Measurements from ENCODE around the gene S100A14.

Gene S100A14

DNA sequence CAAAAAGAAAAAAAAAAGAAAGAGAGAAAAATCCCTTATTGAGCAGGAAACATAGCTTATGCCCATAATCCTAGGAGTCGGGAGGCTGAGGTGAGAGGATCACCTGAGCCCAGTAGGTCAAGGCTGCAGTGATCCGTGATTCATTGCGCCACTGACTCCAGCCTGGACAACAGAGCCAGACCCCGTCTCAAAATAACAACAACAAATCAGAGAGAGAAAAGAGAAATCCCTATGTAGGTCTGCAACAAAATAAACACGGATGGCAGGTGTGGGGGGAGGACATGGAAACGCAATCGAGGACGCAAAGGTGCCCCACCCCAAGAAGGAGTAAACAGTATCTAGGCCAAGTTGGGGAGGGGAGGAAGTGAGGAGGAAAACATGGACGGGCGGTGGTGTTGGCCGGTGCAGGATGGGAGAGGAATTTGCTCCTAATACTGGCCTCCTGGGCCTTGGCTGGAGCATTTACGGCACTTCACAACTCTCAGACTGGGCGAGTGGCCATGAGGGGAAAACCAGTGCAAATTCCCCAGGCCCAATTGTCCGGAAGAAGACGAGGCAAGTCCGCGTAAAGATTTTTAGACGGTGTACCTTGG is 17.1 kb upstream of the S100A14 start:
- H4K20me1 ChIP-seq (ENCODE audit: insufficient read depth, low read length): no peaks in the 10 kb centered on the region
- no peak overlapping the region for H3K9ac ChIP-seq (ENCODE audit: low read length)
- H3K4me1 ChIP-seq (ENCODE audit: low read length): peaks cover 4% of the 10 kb centered on the region; the same call in 1 of the 2 replicates
- no peak for TF ChIP-seq EZH2 (optimal IDR thresholded peaks at IDR 0.05; ENCODE audit: low read depth, low read length)
- peaks cover 43% of the 10 kb centered on the region for H3K79me2 ChIP-seq (ENCODE audit: low read length)
- peaks cover 5% of the 10 kb centered on the region for H3F3A ChIP-seq (ENCODE audit: insufficient read depth, low read length)
- peak overlapping the region; percentile 92 for H3K4me3 ChIP-seq (ENCODE audit: low read length)
- H3K9me3 ChIP-seq (replicated peaks; ENCODE audit: insufficient read depth, low read length): no peaks in the 10 kb centered on the region
- H3K36me3 ChIP-seq (replicated peaks; ENCODE audit: insufficient read depth, low read length): peaks cover 23% of the 10 kb centered on the region
- H2AFZ ChIP-seq (ENCODE audit: low read length): peak overlapping the region; percentile 27; the same call in 1 of the 2 replicates
- no peaks in the 10 kb centered on the region for H3K9me2 ChIP-seq (replicated peaks; ENCODE audit: insufficient read depth, low read length)
- no peak for DNase-seq
- H3K4me2 ChIP-seq (ENCODE audit: low read depth, low read length): peak overlapping the region; percentile 42; the same call in 1 of the 2 replicates
- no peaks in the 10 kb centered on the region for H3K27me3 ChIP-seq (replicated peaks; ENCODE audit: insufficient read depth, low read length)
- no peak overlapping the region for H3K27ac ChIP-seq (ENCODE audit: low read length)

DNA sequence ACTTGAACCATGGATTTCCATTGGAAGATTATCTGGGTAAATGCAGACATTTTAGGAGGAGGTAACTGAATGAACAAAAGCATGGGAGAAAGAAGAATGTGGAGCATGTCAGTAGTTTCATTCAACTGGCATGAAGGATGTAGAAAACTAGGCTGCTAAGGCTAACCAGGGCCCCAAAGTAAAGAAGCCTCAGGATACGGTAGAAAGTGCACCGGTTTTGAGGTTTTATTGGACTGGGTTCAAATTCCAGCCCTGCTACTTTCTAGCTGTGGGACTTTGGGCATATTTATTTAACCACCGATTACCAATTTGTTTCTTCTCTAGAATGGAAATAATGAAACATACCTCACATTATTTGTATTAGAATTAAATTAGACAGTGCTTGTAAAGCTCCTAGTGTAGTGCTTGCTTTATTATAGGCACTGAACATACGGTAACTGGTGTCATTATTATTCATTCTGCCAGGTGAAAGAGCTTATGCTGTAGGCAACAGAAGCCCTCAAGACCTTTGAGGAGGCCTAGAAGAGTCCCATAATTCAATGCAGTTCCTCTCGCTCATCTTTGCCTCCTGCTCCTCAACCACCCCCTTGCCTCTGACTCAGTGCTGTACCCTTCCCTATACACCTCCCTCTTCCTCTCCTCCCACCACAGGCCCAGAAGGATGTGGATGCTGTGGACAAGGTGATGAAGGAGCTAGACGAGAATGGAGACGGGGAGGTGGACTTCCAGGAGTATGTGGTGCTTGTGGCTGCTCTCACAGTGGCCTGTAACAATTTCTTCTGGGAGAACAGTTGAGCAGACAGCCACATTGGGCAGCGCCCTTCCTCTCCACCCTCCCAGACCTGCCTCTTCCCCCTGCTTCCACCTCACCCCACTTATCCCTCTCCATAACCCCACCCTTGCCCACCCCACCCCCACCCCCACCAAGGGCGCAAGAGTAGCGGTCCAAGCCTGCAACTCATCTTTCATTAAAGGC is 15.2 kb upstream of the S100A14 start:
- peaks cover 4% of the 10 kb centered on the region; the same call in 1 of the 2 replicates for H3K4me1 ChIP-seq (ENCODE audit: low read length)
- no peaks in the 10 kb centered on the region for H3K27me3 ChIP-seq (replicated peaks; ENCODE audit: insufficient read depth, low read length)
- H3K36me3 ChIP-seq (replicated peaks; ENCODE audit: insufficient read depth, low read length): peaks cover 7% of the 10 kb centered on the region
- peaks cover 23% of the 10 kb centered on the region for H3K79me2 ChIP-seq (ENCODE audit: low read length)
- H3K9me2 ChIP-seq (replicated peaks; ENCODE audit: insufficient read depth, low read length): no peaks in the 10 kb centered on the region
- no peak overlapping the region for H3K4me3 ChIP-seq (ENCODE audit: low read length)
- H2AFZ ChIP-seq (ENCODE audit: low read length): no peak overlapping the region
- TF ChIP-seq, protein P1, sequence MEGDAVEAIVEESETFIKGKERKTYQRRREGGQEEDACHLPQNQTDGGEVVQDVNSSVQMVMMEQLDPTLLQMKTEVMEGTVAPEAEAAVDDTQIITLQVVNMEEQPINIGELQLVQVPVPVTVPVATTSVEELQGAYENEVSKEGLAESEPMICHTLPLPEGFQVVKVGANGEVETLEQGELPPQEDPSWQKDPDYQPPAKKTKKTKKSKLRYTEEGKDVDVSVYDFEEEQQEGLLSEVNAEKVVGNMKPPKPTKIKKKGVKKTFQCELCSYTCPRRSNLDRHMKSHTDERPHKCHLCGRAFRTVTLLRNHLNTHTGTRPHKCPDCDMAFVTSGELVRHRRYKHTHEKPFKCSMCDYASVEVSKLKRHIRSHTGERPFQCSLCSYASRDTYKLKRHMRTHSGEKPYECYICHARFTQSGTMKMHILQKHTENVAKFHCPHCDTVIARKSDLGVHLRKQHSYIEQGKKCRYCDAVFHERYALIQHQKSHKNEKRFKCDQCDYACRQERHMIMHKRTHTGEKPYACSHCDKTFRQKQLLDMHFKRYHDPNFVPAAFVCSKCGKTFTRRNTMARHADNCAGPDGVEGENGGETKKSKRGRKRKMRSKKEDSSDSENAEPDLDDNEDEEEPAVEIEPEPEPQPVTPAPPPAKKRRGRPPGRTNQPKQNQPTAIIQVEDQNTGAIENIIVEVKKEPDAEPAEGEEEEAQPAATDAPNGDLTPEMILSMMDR (IDR thresholded peaks at IDR 0.05; ENCODE audit: low read length): no peak
- TF ChIP-seq EZH2 (optimal IDR thresholded peaks at IDR 0.05; ENCODE audit: low read depth, low read length) (no peak), EZH2phosphoT487 (IDR thresholded peaks at IDR 0.05; ENCODE audit: low read length) (no peak)
- no peak overlapping the region for H3K4me2 ChIP-seq (ENCODE audit: low read depth, low read length)
- no peak overlapping the region for H3K9ac ChIP-seq (ENCODE audit: low read length)
- no peak for DNase-seq
- H3F3A ChIP-seq (ENCODE audit: insufficient read depth, low read length): peaks cover 5% of the 10 kb centered on the region
- H3K9me3 ChIP-seq (replicated peaks; ENCODE audit: insufficient read depth, low read length): no peaks in the 10 kb centered on the region
- H4K20me1 ChIP-seq (ENCODE audit: insufficient read depth, low read length): no peaks in the 10 kb centered on the region
- H3K27ac ChIP-seq (ENCODE audit: low read length): no peak overlapping the region

DNA sequence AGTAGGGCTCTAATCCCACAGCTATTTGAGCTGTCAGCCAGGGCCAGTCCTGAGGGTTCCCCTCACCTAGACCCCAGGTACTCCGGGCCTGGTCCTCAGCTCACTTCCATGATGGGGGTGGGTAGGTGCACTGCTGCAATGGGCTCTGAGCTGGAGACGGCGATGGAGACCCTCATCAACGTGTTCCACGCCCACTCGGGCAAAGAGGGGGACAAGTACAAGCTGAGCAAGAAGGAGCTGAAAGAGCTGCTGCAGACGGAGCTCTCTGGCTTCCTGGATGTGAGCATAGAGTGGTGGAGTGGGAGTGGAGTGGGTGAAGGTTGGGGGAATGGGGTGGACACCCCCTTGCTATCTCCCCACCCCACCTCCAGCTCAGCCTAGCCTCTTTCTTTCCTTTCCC is 14.3 kb upstream of the S100A14 start:
- Histone ChIP-seq H3K36me3 (replicated peaks; ENCODE audit: insufficient read depth, low read length) (no peaks in the 10 kb centered on the region), H3K4me1 (ENCODE audit: low read length) (peaks cover 4% of the 10 kb centered on the region; the same call in 1 of the 2 replicates), H3K9ac (ENCODE audit: low read length) (no peak overlapping the region), H3F3A (ENCODE audit: insufficient read depth, low read length) (peaks cover 5% of the 10 kb centered on the region), H3K9me2 (replicated peaks; ENCODE audit: insufficient read depth, low read length) (no peaks in the 10 kb centered on the region), H3K4me3 (ENCODE audit: low read length) (no peak overlapping the region), H2AFZ (ENCODE audit: low read length) (no peak overlapping the region), H3K4me2 (ENCODE audit: low read depth, low read length) (no peak overlapping the region), H3K27ac (ENCODE audit: low read length) (no peak overlapping the region), H3K27me3 (replicated peaks; ENCODE audit: insufficient read depth, low read length) (no peaks in the 10 kb centered on the region), H3K9me3 (replicated peaks; ENCODE audit: insufficient read depth, low read length) (no peaks in the 10 kb centered on the region), H4K20me1 (ENCODE audit: insufficient read depth, low read length) (no peaks in the 10 kb centered on the region), H3K79me2 (ENCODE audit: low read length) (peaks cover 14% of the 10 kb centered on the region)
- no peak for DNase-seq
- TF ChIP-seq EZH2phosphoT487 (IDR thresholded peaks at IDR 0.05; ENCODE audit: low read length): no peak
- TF ChIP-seq EZH2 (optimal IDR thresholded peaks at IDR 0.05; ENCODE audit: low read depth, low read length): no peak
- TF ChIP-seq, protein P1 (IDR thresholded peaks at IDR 0.05; ENCODE audit: low read length): no peak

Measured in MM.1S (cell line).